ENCODE data around the gene IL24.

IL24 gene

DNA sequence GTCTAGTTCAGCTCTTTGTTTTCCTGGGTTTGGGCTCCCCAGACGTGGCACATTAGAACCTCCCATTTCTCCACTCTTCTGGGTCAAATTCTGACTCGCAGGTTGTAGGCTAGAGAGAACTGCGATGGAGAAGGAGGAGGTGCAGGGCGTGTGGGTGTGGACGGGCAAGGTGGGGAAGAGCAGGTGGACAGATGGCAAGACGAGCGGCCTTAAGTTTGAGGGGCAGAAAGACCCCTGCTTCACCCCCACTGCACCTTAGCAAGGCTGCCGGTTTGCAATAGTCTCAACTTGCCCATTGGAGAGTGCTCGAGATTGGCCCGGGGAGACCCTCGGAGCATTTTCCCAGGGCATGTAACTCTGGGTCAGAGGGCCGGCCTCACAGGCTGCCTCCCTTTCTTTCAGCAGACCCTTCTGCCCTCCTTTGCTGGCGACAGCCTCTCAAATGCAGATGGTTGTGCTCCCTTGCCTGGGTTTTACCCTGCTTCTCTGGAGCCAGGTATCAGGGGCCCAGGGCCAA, 1.7 kb downstream of the IL24 start:
- Histone ChIP-seq H3K4me3 (ENCODE audit: low read length) (no peak overlapping the region), H3K36me3 (ENCODE audit: control insufficient read depth, low read length) (no peaks in the 10 kb centered on the region), H3K4me2 (ENCODE audit: low read length) (no peak overlapping the region), H3K27ac (ENCODE audit: low read depth, low read length) (no peak overlapping the region), H3K9me2 (replicated peaks; ENCODE audit: control insufficient read depth, low read length) (no peaks in the 10 kb centered on the region), H3K4me1 (ENCODE audit: control insufficient read depth, low read length) (no peaks in the 10 kb centered on the region), H3K27me3 (ENCODE audit: control insufficient read depth, low read length) (peaks cover 24% of the 10 kb centered on the region), H3K79me2 (ENCODE audit: control insufficient read depth, low read length) (no peaks in the 10 kb centered on the region), H3K9me3 (ENCODE audit: control insufficient read depth, insufficient read depth, low read length) (no peaks in the 10 kb centered on the region), H4K20me1 (ENCODE audit: control insufficient read depth, insufficient read depth, low read depth, low read length) (no peaks in the 10 kb centered on the region), H3F3A (ENCODE audit: control insufficient read depth, insufficient read depth) (no peaks in the 10 kb centered on the region)
- TF ChIP-seq, protein P1, sequence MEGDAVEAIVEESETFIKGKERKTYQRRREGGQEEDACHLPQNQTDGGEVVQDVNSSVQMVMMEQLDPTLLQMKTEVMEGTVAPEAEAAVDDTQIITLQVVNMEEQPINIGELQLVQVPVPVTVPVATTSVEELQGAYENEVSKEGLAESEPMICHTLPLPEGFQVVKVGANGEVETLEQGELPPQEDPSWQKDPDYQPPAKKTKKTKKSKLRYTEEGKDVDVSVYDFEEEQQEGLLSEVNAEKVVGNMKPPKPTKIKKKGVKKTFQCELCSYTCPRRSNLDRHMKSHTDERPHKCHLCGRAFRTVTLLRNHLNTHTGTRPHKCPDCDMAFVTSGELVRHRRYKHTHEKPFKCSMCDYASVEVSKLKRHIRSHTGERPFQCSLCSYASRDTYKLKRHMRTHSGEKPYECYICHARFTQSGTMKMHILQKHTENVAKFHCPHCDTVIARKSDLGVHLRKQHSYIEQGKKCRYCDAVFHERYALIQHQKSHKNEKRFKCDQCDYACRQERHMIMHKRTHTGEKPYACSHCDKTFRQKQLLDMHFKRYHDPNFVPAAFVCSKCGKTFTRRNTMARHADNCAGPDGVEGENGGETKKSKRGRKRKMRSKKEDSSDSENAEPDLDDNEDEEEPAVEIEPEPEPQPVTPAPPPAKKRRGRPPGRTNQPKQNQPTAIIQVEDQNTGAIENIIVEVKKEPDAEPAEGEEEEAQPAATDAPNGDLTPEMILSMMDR (IDR thresholded peaks at IDR 0.05; ENCODE audit: low read depth, low read length, poor library complexity, severe bottlenecking) = no peak
- no peak for TF ChIP-seq EZH2phosphoT487 (IDR thresholded peaks at IDR 0.05; ENCODE audit: borderline replicate concordance, low read length)

DNA sequence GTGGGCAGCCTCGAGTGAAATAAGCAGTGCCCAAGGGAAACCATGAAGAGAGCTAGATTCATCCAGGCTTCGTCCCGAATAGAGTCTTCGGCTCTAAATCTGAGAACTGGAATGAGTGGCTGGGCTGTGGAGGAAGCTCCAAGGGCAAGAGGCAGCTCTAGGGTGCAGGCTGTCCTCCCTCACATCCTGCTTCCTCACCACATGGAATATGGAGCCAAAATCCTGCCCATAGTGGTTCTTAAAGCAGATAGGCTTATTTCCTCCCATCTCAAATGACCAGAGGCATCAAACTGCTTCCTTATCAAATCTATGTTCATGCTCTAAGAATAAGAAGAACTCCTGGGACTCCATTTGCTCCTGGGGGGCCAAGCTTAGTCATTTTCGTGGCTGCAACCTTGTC, 2.5 kb downstream of the IL24 start:
- no peaks in the 10 kb centered on the region for H3K9me3 ChIP-seq (ENCODE audit: control insufficient read depth, insufficient read depth, low read length)
- H4K20me1 ChIP-seq (ENCODE audit: control insufficient read depth, insufficient read depth, low read depth, low read length) = no peaks in the 10 kb centered on the region
- H3K4me2 ChIP-seq (ENCODE audit: low read length) = no peak overlapping the region
- H3K27ac ChIP-seq (ENCODE audit: low read depth, low read length) = no peak overlapping the region
- H3K79me2 ChIP-seq (ENCODE audit: control insufficient read depth, low read length) = no peaks in the 10 kb centered on the region
- H3K27me3 ChIP-seq (ENCODE audit: control insufficient read depth, low read length) = peaks cover 20% of the 10 kb centered on the region; the same call in 1 of the 2 replicates
- no peaks in the 10 kb centered on the region for H3F3A ChIP-seq (ENCODE audit: control insufficient read depth, insufficient read depth)
- H3K4me1 ChIP-seq (ENCODE audit: control insufficient read depth, low read length) = no peaks in the 10 kb centered on the region
- TF ChIP-seq EZH2phosphoT487 (IDR thresholded peaks at IDR 0.05; ENCODE audit: borderline replicate concordance, low read length) = no peak
- TF ChIP-seq, protein P1 (IDR thresholded peaks at IDR 0.05; ENCODE audit: low read depth, low read length, poor library complexity, severe bottlenecking) = no peak
- H3K4me3 ChIP-seq (ENCODE audit: low read length) = no peak overlapping the region
- H3K9me2 ChIP-seq (replicated peaks; ENCODE audit: control insufficient read depth, low read length) = no peaks in the 10 kb centered on the region
- H3K36me3 ChIP-seq (ENCODE audit: control insufficient read depth, low read length) = no peaks in the 10 kb centered on the region

DNA sequence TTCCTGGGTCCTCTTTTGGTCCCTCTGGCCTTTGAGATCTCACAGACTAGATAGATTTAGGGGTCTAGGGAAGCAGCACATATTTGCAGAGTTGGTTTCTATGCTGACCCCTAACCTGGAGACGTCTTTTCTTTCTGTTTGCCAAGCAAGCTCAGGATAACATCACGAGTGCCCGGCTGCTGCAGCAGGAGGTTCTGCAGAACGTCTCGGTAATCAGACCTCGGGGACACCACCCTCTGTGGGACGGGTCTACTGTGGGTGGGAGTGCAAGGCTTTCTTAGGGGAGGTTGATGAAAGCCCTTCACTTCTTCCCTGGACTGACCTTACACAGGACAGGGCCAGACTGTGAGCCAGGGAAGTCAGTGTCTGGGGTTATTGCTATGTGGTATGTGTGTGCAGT, 2.9 kb downstream of the IL24 start:
- Histone ChIP-seq H3K36me3 (ENCODE audit: control insufficient read depth, low read length) (no peaks in the 10 kb centered on the region), H3K9me3 (ENCODE audit: control insufficient read depth, insufficient read depth, low read length) (no peaks in the 10 kb centered on the region), H3K4me2 (ENCODE audit: low read length) (no peak overlapping the region), H3K4me3 (ENCODE audit: low read length) (no peak overlapping the region), H3K79me2 (ENCODE audit: control insufficient read depth, low read length) (no peaks in the 10 kb centered on the region), H3K4me1 (ENCODE audit: control insufficient read depth, low read length) (no peaks in the 10 kb centered on the region; the same call in 1 of the 2 replicates), H4K20me1 (ENCODE audit: control insufficient read depth, insufficient read depth, low read depth, low read length) (no peaks in the 10 kb centered on the region), H3K27ac (ENCODE audit: low read depth, low read length) (no peak overlapping the region), H3K27me3 (ENCODE audit: control insufficient read depth, low read length) (peaks cover 23% of the 10 kb centered on the region; the same call in 1 of the 2 replicates), H3K9me2 (replicated peaks; ENCODE audit: control insufficient read depth, low read length) (no peaks in the 10 kb centered on the region), H3F3A (ENCODE audit: control insufficient read depth, insufficient read depth) (no peaks in the 10 kb centered on the region)
- TF ChIP-seq, protein P1 (IDR thresholded peaks at IDR 0.05; ENCODE audit: low read depth, low read length, poor library complexity, severe bottlenecking) = no peak
- no peak for TF ChIP-seq EZH2phosphoT487 (IDR thresholded peaks at IDR 0.05; ENCODE audit: borderline replicate concordance, low read length)

Measured in DOHH2 (cell line).